Sigmoid colon (tissue), 3 donors: ENCODE measurements around the gene TLR8.

ENCODE experiments used
- POLR2A ChIP-seq, 2 donors: fragments of 450-650 bp; IDR thresholded peaks; one replicate each; pipeline ENCODE4 v1.6.1; 2016; ENCODE audit warnings: antibody characterized with exemption in 2 of 2, mild to moderate bottlenecking in 2 of 2, moderate library complexity in 2 of 2
- TF ChIP-seq, protein P1 (sequence below), 4 experiments: fragments of 450-650 bp in 3 of 4; fragments of 200-600 bp in 1 of 4; IDR thresholded peaks; one replicate each; pipeline ENCODE4 v1.5.1; 2016 to 2019; ENCODE audit warnings: antibody characterized with exemption in 4 of 4, mild to moderate bottlenecking in 3 of 4, moderate library complexity in 2 of 4

DNA sequence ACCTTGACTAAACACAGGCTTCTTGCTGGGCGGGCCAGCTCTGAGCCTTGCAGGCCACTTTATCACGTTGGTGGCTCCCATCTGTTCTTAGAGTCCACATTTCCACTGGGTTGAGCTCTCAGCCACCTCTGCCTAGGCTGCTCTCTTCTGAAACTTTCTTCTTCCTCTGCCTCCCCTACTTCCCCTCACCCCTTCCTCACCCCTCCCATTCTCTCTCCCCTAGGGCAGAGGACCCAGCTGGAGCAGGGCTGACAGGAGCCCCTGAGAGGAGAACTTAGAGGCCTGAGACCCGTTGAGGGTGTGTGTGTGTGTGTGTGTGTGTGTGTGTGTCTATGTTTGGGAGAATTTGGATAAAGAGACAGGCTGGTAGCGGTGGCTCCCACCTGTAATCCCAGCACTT is 48.6 kb downstream of the TLR8 start:
- no peak for TF ChIP-seq POLR2A (IDR thresholded peaks at IDR 0.05)
- TF ChIP-seq, protein P1, sequence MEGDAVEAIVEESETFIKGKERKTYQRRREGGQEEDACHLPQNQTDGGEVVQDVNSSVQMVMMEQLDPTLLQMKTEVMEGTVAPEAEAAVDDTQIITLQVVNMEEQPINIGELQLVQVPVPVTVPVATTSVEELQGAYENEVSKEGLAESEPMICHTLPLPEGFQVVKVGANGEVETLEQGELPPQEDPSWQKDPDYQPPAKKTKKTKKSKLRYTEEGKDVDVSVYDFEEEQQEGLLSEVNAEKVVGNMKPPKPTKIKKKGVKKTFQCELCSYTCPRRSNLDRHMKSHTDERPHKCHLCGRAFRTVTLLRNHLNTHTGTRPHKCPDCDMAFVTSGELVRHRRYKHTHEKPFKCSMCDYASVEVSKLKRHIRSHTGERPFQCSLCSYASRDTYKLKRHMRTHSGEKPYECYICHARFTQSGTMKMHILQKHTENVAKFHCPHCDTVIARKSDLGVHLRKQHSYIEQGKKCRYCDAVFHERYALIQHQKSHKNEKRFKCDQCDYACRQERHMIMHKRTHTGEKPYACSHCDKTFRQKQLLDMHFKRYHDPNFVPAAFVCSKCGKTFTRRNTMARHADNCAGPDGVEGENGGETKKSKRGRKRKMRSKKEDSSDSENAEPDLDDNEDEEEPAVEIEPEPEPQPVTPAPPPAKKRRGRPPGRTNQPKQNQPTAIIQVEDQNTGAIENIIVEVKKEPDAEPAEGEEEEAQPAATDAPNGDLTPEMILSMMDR (IDR thresholded peaks at IDR 0.05): no peak
